Loucy (cell line): Measurements from ENCODE around the gene TMEM45B.
"Not testable (repeated sequence)": the region's sequence is repeated elsewhere in the genome, so short reads cannot be mapped to it uniquely, and the experiment has no call there.

Experiments used
- H2AFZ ChIP-seq: fragments of 200-600 bp; sonication (generic); 2 replicates; pipeline ENCODE4 v1.6.0; 2016; ENCODE audit warnings: antibody characterized with exemption, mild to moderate bottlenecking, low read length, moderate library complexity
- H3F3A ChIP-seq: fragments of 200-600 bp; 2 replicates; pipeline ENCODE4 v1.6.0; 2016; ENCODE audit warnings: antibody characterized with exemption, low read depth, mild to moderate bottlenecking
- H3K27me3 ChIP-seq: fragments of 200-600 bp; sonication (generic); 2 replicates; pipeline ENCODE4 v1.6.1; 2014; ENCODE audit warnings: low read length, mild to moderate bottlenecking; ENCODE audit not compliant: insufficient read depth, poor library complexity, severe bottlenecking
- H3K36me3 ChIP-seq: fragments of 200-600 bp; sonication (generic); 2 replicates; pipeline ENCODE4 v1.6.1; 2016; ENCODE audit warnings: low read length; ENCODE audit not compliant: insufficient read depth
- H3K4me1 ChIP-seq: fragments of 200-600 bp; sonication (generic); 2 replicates; pipeline ENCODE4 v1.5.1; 2014; ENCODE audit warnings: low read length, mild to moderate bottlenecking; ENCODE audit not compliant: insufficient read depth, poor library complexity, severe bottlenecking
- H3K4me2 ChIP-seq: fragments of 200-600 bp; sonication (generic); 2 replicates; pipeline ENCODE4 v1.6.0; 2014; ENCODE audit warnings: antibody characterized with exemption, low read length, low read depth, mild to moderate bottlenecking; ENCODE audit not compliant: poor library complexity, severe bottlenecking
- H3K4me3 ChIP-seq: fragments of 200-600 bp; sonication (generic); 2 replicates; pipeline ENCODE4 v1.5.1; 2014; ENCODE audit warnings: low read length, mild to moderate bottlenecking, mixed read lengths; ENCODE audit not compliant: poor library complexity, severe bottlenecking
- H3K79me2 ChIP-seq: fragments of 200-600 bp; sonication (generic); 2 replicates; pipeline ENCODE4 v1.6.1; 2014; ENCODE audit warnings: low read length; ENCODE audit not compliant: insufficient read depth
- H3K9ac ChIP-seq: fragments of 200-600 bp; sonication (generic); 2 replicates; pipeline ENCODE4 v1.6.0; 2014; ENCODE audit warnings: mild to moderate bottlenecking, low read depth, low read length, moderate library complexity; ENCODE audit not compliant: poor library complexity, severe bottlenecking
- H3K9me2 ChIP-seq: fragments of 200-600 bp; sonication (generic); replicated peaks from 2 replicates; pipeline ENCODE4 v1.6.1; 2016; ENCODE audit warnings: low read depth, low read length, mixed read lengths
- H3K9me3 ChIP-seq: fragments of 200-600 bp; sonication (generic); 2 replicates; pipeline ENCODE4 v1.6.1; 2014; ENCODE audit warnings: mild to moderate bottlenecking, antibody characterized with exemption, low read length, low read depth; ENCODE audit not compliant: insufficient read depth
- H4K20me1 ChIP-seq: fragments of 200-600 bp; sonication (generic); 2 replicates; pipeline ENCODE4 v1.6.0; 2014; ENCODE audit warnings: antibody characterized with exemption, low read length, mild to moderate bottlenecking; ENCODE audit not compliant: insufficient read depth, poor library complexity, severe bottlenecking
- EZH2phosphoT487 ChIP-seq: fragments of 200-600 bp; IDR thresholded peaks from 2 replicates; pipeline ENCODE4 v1.6.1; 2018; ENCODE audit warnings: antibody characterized with exemption, mild to moderate bottlenecking, moderate library complexity, borderline replicate concordance
- TF ChIP-seq, protein P1 (sequence below): fragments of 200-600 bp; sonication (generic); conservative IDR thresholded peaks from 2 replicates; pipeline ENCODE4 v1.5.1; 2014; ENCODE audit warnings: mild to moderate bottlenecking, antibody characterized with exemption, low read length

The TMEM45B gene

DNA sequence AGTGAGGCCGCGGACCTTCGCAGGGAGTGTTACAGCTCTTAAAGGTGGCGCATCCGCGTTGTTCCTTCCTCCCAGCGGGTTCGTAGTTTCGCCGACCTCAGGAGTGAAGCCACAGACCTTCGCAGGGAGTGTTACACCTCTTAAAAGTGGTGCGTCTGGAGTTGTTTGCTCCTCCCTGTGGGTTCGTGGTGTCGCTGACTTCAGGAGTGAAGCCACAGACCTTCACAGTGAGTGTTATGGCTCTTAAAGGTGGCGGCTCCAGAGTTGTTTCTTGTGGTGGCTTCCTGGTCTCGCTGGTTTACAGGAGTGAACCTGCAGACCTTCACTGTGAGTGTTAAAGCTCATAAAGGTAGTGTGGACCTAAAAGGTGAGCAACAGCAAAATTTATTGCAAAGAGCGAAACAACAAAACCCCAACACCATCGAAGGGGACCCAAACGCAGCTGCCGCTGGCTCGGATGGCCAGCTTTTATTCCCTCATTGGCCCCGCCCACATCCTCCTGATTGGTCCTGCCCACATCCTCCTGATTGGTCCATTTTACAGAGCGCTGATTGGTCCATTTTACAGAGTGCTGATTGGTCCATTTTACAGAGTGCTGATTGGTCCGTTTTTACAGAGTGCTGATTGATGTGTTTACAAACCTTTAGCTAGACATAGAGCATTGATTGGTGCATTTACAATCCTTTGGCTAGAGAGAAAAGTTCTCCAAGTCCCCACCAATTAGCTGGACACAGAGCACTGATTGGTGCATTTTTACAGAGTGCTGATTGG is 1.2 kb upstream of the TMEM45B start:
- no peaks in the 10 kb centered on the region for H3K27me3 ChIP-seq
- no peaks in the 10 kb centered on the region for H3K9me3 ChIP-seq
- TF ChIP-seq EZH2phosphoT487 = no peak
- TF ChIP-seq, protein P1, sequence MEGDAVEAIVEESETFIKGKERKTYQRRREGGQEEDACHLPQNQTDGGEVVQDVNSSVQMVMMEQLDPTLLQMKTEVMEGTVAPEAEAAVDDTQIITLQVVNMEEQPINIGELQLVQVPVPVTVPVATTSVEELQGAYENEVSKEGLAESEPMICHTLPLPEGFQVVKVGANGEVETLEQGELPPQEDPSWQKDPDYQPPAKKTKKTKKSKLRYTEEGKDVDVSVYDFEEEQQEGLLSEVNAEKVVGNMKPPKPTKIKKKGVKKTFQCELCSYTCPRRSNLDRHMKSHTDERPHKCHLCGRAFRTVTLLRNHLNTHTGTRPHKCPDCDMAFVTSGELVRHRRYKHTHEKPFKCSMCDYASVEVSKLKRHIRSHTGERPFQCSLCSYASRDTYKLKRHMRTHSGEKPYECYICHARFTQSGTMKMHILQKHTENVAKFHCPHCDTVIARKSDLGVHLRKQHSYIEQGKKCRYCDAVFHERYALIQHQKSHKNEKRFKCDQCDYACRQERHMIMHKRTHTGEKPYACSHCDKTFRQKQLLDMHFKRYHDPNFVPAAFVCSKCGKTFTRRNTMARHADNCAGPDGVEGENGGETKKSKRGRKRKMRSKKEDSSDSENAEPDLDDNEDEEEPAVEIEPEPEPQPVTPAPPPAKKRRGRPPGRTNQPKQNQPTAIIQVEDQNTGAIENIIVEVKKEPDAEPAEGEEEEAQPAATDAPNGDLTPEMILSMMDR = no peak
- peak overlapping the region; percentile 72 for H2AFZ ChIP-seq
- H3K4me3 ChIP-seq = peak overlapping the region; percentile 68
- H3K4me1 ChIP-seq = no peaks in the 10 kb centered on the region
- H3K9ac ChIP-seq = no peak overlapping the region
- no peaks in the 10 kb centered on the region for H4K20me1 ChIP-seq
- H3F3A ChIP-seq = no peaks in the 10 kb centered on the region
- H3K9me2 ChIP-seq = no peaks in the 10 kb centered on the region
- peak overlapping the region; percentile 55 for H3K4me2 ChIP-seq
- no peaks in the 10 kb centered on the region for H3K36me3 ChIP-seq
- H3K79me2 ChIP-seq = no peaks in the 10 kb centered on the region

DNA sequence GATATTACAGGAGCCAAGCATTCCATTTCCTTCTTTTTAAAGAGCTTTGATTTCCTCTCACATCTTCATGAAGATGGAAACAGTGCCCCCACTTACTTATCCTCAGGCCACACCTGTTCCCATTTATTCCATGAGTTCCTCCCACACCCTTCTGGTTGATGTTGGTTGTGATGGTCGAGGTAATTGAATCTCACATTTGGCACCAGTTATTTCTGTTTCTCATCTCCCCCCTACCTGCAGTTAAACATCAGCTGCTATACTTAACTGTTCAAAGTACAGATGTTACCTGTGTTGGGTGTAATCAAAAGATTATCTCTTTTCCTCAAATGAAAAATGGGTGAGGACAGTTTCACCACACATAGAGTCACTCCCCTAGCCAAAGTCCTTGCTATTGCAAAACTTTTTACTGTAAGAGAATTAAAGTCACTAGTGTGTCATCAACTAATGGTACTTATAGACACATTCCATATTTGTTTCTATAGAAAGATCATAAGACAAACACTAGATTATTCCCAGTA is 1.9 kb downstream of the TMEM45B start:
- H2AFZ ChIP-seq = no peak overlapping the region
- H3K36me3 ChIP-seq = no peaks in the 10 kb centered on the region
- no peaks in the 10 kb centered on the region for H3K79me2 ChIP-seq
- no peak overlapping the region for H3K9ac ChIP-seq
- H3K27me3 ChIP-seq = no peaks in the 10 kb centered on the region
- H3F3A ChIP-seq = no peaks in the 10 kb centered on the region
- no peaks in the 10 kb centered on the region for H4K20me1 ChIP-seq
- no peaks in the 10 kb centered on the region for H3K9me3 ChIP-seq
- H3K4me1 ChIP-seq = no peaks in the 10 kb centered on the region
- no peaks in the 10 kb centered on the region for H3K9me2 ChIP-seq
- H3K4me2 ChIP-seq = no peak overlapping the region
- TF ChIP-seq, protein P1 = no peak
- TF ChIP-seq EZH2phosphoT487 = no peak
- H3K4me3 ChIP-seq = no peak overlapping the region

DNA sequence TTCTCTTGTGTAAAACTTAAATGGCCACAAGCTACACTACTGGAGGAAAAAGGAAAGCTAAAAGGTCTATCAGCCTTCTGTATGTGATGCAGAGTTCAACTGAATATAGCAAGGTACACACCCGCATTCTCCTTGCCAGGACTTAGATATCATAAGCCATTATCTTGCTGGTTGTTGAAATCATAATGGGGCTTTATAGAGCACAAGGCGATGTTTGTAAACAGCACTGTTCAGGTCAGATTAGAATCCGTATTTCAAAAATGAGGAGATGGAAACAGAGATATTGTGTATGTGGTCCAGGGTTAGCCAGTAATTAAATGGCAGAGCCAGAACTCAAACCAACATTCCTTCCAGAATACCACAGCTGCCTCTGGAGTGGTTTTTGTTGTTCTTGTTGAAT is 2.6 kb downstream of the TMEM45B start:
- H4K20me1 ChIP-seq, H3K4me2 ChIP-seq, H3K9me3 ChIP-seq, H3K9me2 ChIP-seq, H3K79me2 ChIP-seq, H3F3A ChIP-seq, H3K9ac ChIP-seq, H3K27me3 ChIP-seq, H3K36me3 ChIP-seq, H2AFZ ChIP-seq, H3K4me3 ChIP-seq, H3K4me1 ChIP-seq: not testable (repeated sequence)

DNA sequence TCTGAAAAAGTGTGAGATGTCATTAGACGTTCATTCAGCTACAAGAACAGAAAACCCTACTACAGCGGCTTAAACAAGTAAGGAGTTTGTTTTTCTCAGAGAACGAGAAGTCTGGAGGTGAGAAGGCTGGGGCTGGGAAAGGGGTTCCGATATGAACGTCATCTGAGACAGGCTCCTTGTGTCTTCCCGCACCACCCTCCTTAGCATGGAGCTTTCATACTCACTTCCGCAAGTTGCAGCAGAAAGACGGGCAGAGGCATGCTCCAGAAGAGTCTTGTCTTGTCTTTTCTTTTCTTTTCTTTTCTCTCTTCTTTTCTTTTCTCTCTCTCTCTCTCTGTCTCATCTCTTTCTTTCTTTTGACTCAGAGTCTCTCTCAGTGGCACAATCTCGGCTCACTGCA is 3.6 kb downstream of the TMEM45B start:
- Histone ChIP-seq H3K4me3 (no peak overlapping the region), H3K79me2 (no peaks in the 10 kb centered on the region), H2AFZ (no peak overlapping the region), H3F3A (no peaks in the 10 kb centered on the region), H3K4me2 (no peak overlapping the region), H3K36me3 (no peaks in the 10 kb centered on the region), H4K20me1 (no peaks in the 10 kb centered on the region), H3K9me3 (no peaks in the 10 kb centered on the region), H3K27me3 (no peaks in the 10 kb centered on the region), H3K4me1 (no peaks in the 10 kb centered on the region), H3K9ac (no peak overlapping the region), H3K9me2 (no peaks in the 10 kb centered on the region)
- TF ChIP-seq, protein P1 = no peak
- no peak for TF ChIP-seq EZH2phosphoT487

DNA sequence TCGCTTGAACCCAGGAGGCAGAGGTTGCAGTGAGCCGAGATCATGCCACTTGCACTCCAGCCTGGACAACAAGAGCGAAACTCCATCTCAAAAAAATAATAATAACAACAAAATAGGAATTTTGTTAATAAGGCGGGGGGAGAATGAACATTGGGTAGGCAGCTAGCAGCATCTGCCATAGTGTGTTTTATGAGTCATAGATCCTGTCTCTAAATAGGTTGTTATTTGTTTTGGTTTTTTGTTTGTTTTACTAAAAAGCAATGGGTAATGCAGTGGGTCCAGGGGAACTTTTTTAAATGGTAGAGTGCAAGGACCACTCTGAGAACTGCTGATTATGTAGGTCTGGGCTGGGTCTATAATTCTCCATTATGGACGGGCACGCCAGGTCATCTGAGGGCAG is 4.6 kb downstream of the TMEM45B start:
- not testable (repeated sequence) for H3K4me3 ChIP-seq, H3K9me2 ChIP-seq, H3K4me1 ChIP-seq, H3K79me2 ChIP-seq, H2AFZ ChIP-seq, H3K9ac ChIP-seq, H3K27me3 ChIP-seq, H4K20me1 ChIP-seq, H3K4me2 ChIP-seq, H3F3A ChIP-seq, H3K9me3 ChIP-seq, H3K36me3 ChIP-seq
